HCT116 (cell line): ENCODE results near the gene TPRG1L. TPM values are rescaled to one million over a fixed set of nuclear protein-coding genes. Genes with fewer than 3 reads are reported as not detected.

Experiments
- ATAC-seq: fragments of 200-7000 bp; cut with Tn5 transposase; 2 replicates; pipeline ENCODE4 v1.9.1; 2020; ENCODE audit warnings: mild to moderate bottlenecking, moderate library complexity
- BruUV-seq: library from RNA; stranded (reverse); fragments of 400-500 nt; replicated peaks from 2 replicates; lab custom pipeline; 2021; lab: Mats Ljungman, UMichigan
- CTCF ChIA-PET: fragments of 300-600 bp; sonication (Branson Sonifier 250); formaldehyde crosslinking; loops from one replicate; lab custom pipeline; 2021; ENCODE audit warnings: antibody characterized with exemption; lab: Charles Lee
- POLR2A ChIA-PET: fragments of 300-600, 350-600 bp; sonication (Branson Sonifier 250); formaldehyde crosslinking; loops from one replicate; lab custom pipeline; 2021; ENCODE audit warnings: antibody characterized with exemption; lab: Charles Lee
- RAD21 ChIA-PET, 2 experiments: fragments of 300-600 bp; sonication (Branson Sonifier 250); formaldehyde crosslinking; loops; one replicate each; lab custom pipeline; 2023; ENCODE audit warnings: low total read pairs in 2 of 2; ENCODE audit not compliant: uncharacterized antibody in 2 of 2, unreplicated experiment in 2 of 2, low non-redundant PET in 1 of 2; lab: Charles Lee
- DNase-seq: peaks from one replicate; pipeline ENCODE4 v3.0.0-alpha.2; 2010; ENCODE audit warnings: low read depth, low spot score
- H2AFZ ChIP-seq: fragments of 200-600 bp; shearing (Covaris generic), sonication (generic); 2 replicates; pipeline ENCODE4 v1.6.1; 2017; ENCODE audit warnings: low read depth, mixed run types, mixed read lengths, antibody characterized with exemption, low read length; ENCODE audit not compliant: poor library complexity, severe bottlenecking
- H3K27ac ChIP-seq: 2 replicates; pipeline ENCODE4 v1.5.1; 2012; ENCODE audit warnings: low read depth, low read length
- H3K27me3 ChIP-seq: fragments of 200-600 bp; sonication (generic); 2 replicates; pipeline ENCODE4 v1.6.1; 2016; ENCODE audit warnings: mixed run types, low read length, mixed read lengths; ENCODE audit not compliant: insufficient read depth
- H3K36me3 ChIP-seq, 2 experiments: fragments of 200-500 bp in 1 of 2; fragments of 200-600 bp in 1 of 2; sonication (Bioruptor generic) in 1 of 2; sonication (generic) in 1 of 2; 2 replicates each; pipeline versions ENCODE4 v1.5.1 to v1.6.1; 2014 to 2016; ENCODE audit warnings: low read length in 2 of 2, inconsistent platforms in 1 of 2, mixed read lengths in 1 of 2, mixed run types in 1 of 2; ENCODE audit not compliant: insufficient read depth in 2 of 2, control insufficient read depth in 1 of 2
- H3K4me1 ChIP-seq, 2 experiments: fragments of 200-600 bp in 1 of 2; sonication (generic) in 1 of 2; 2 replicates each; pipeline versions ENCODE4 v1.5.1 to v1.6.1; 2012 to 2017; ENCODE audit warnings: low read length in 2 of 2, inconsistent platforms in 1 of 2, mild to moderate bottlenecking in 1 of 2, mixed read lengths in 1 of 2, mixed run types in 1 of 2, moderate library complexity in 1 of 2; ENCODE audit not compliant: insufficient read depth in 2 of 2, control insufficient read depth in 1 of 2
- H3K4me2 ChIP-seq: fragments of 200-600 bp; sonication (generic); 2 replicates; pipeline ENCODE4 v1.6.1; 2017; ENCODE audit warnings: mixed run types, low read length, mixed read lengths
- H3K4me3 ChIP-seq, 2 experiments: fragments of 200-600 bp in 1 of 2; sonication (generic) in 1 of 2; replicated peaks in 1 of 2; 2 replicates each; pipeline ENCODE4 v1.5.1; 2011 to 2016; ENCODE audit warnings: low read length in 2 of 2, control low read depth in 1 of 2, low read depth in 1 of 2, mild to moderate bottlenecking in 1 of 2, mixed read lengths in 1 of 2, mixed run types in 1 of 2
- H3K79me2 ChIP-seq: fragments of 200-600 bp; sonication (generic); 2 replicates; pipeline ENCODE4 v1.6.1; 2017; ENCODE audit warnings: mild to moderate bottlenecking, mixed run types, low read length, moderate library complexity, mixed read lengths; ENCODE audit not compliant: insufficient read depth
- H3K9ac ChIP-seq: fragments of 200-600 bp; sonication (generic); 2 replicates; pipeline ENCODE4 v1.6.1; 2016; ENCODE audit warnings: low read length, mixed read lengths
- H3K9me2 ChIP-seq: fragments of 200-600 bp; sonication (generic), shearing (Covaris generic); 2 replicates; pipeline ENCODE4 v1.6.1; 2017; ENCODE audit warnings: mixed run types, mild to moderate bottlenecking, moderate library complexity; ENCODE audit not compliant: insufficient read depth
- H3K9me3 ChIP-seq, 2 experiments: fragments of 200-500 bp in 1 of 2; fragments of 200-600 bp in 1 of 2; sonication (Bioruptor generic) in 1 of 2; sonication (generic) in 1 of 2; 2 replicates each; pipeline ENCODE4 v1.6.1; 2014 to 2017; ENCODE audit warnings: low read length in 2 of 2, mixed read lengths in 2 of 2, inconsistent platforms in 1 of 2, low read depth in 1 of 2, mild to moderate bottlenecking in 1 of 2, mixed run types in 1 of 2, moderate library complexity in 1 of 2; ENCODE audit not compliant: control insufficient read depth in 1 of 2, insufficient read depth in 1 of 2
- H4K20me1 ChIP-seq: fragments of 200-600 bp; sonication (generic), shearing (Covaris generic); 2 replicates; pipeline ENCODE4 v1.6.1; 2017; ENCODE audit warnings: mixed run types, mild to moderate bottlenecking, moderate library complexity; ENCODE audit not compliant: insufficient read depth
- ATF3 ChIP-seq: IDR thresholded peaks from 2 replicates; pipeline ENCODE4 v1.6.1; 2012
- CBX3 ChIP-seq: IDR thresholded peaks from 2 replicates; pipeline ENCODE4 v1.6.1; 2012; ENCODE audit warnings: low read depth
- CEBPB ChIP-seq: IDR thresholded peaks from 2 replicates; pipeline ENCODE4 v1.6.1; 2012; ENCODE audit warnings: low read depth
- CTCF ChIP-seq, 3 experiments: fragments of 200-600 bp in 1 of 3; sonication (generic) in 1 of 3; IDR thresholded peaks in 2 of 3; conservative IDR thresholded peaks in 1 of 3; 2 replicates each; pipeline ENCODE4 v1.5.1; 2012 to 2017; ENCODE audit warnings: low read depth in 2 of 3, low read length in 2 of 3, antibody characterized with exemption in 1 of 3, borderline replicate concordance in 1 of 3, control low read depth in 1 of 3, mild to moderate bottlenecking in 1 of 3, mixed read lengths in 1 of 3, mixed run types in 1 of 3, moderate library complexity in 1 of 3; ENCODE audit not compliant: insufficient read depth in 1 of 3
- EGR1 ChIP-seq: IDR thresholded peaks from 2 replicates; pipeline ENCODE4 v1.6.1; 2012; ENCODE audit warnings: low read depth
- ELF1 ChIP-seq: IDR thresholded peaks from 2 replicates; pipeline ENCODE4 v1.6.1; 2012; ENCODE audit warnings: low read depth, borderline replicate concordance
- EZH2 ChIP-seq: fragments of 200-600 bp; sonication (generic); IDR thresholded peaks from 2 replicates; pipeline ENCODE4 v1.6.1; 2017; ENCODE audit warnings: antibody characterized with exemption, mixed run types
- EZH2phosphoT487 ChIP-seq: fragments of 200-600 bp; IDR thresholded peaks from 2 replicates; pipeline ENCODE4 v1.6.1; 2018; ENCODE audit warnings: antibody characterized with exemption, borderline replicate concordance
- JUND ChIP-seq: IDR thresholded peaks from 2 replicates; pipeline ENCODE4 v1.6.1; 2012
- MAX ChIP-seq: IDR thresholded peaks from 2 replicates; pipeline ENCODE4 v1.6.1; 2012
- POLR2A ChIP-seq: IDR thresholded peaks from 2 replicates; pipeline ENCODE4 v1.7.0; 2011; ENCODE audit warnings: borderline replicate concordance; ENCODE audit not compliant: insufficient read depth, insufficient read length; ENCODE audit errors: extremely low read depth
- POLR2AphosphoS5 ChIP-seq: IDR thresholded peaks from 2 replicates; pipeline ENCODE4 v1.6.1; 2011; ENCODE audit warnings: mild to moderate bottlenecking, low read depth, low read length, moderate library complexity
- RAD21 ChIP-seq: IDR thresholded peaks from 2 replicates; pipeline ENCODE4 v1.6.1; 2012; ENCODE audit warnings: low read depth, mild to moderate bottlenecking
- SIN3A ChIP-seq: IDR thresholded peaks from 2 replicates; pipeline ENCODE4 v1.6.1; 2012; ENCODE audit warnings: low read depth
- SP1 ChIP-seq: IDR thresholded peaks from 2 replicates; pipeline ENCODE4 v1.6.1; 2012; ENCODE audit warnings: low read depth
- SRF ChIP-seq: IDR thresholded peaks from 2 replicates; pipeline ENCODE4 v1.6.1; 2012; ENCODE audit warnings: low read depth
- YY1 ChIP-seq: IDR thresholded peaks from 2 replicates; pipeline ENCODE4 v1.6.1; 2011; ENCODE audit warnings: low read length, low read depth, moderate library complexity, mild to moderate bottlenecking; ENCODE audit not compliant: insufficient replicate concordance; ENCODE audit errors: extremely low read depth
- ZBTB33 ChIP-seq: IDR thresholded peaks from 2 replicates; pipeline ENCODE4 v1.6.1; 2011; ENCODE audit warnings: mild to moderate bottlenecking, low read length, moderate library complexity; ENCODE audit not compliant: insufficient replicate concordance; ENCODE audit errors: extremely low read depth
- ZFX ChIP-seq: fragments of 450-650 bp; IDR thresholded peaks from 2 replicates; pipeline ENCODE4 v1.6.1; 2017
- ZNF274 ChIP-seq: fragments of 200-500 bp; sonication (Bioruptor generic); IDR thresholded peaks from 2 replicates; pipeline ENCODE4 v1.6.1; 2014; ENCODE audit warnings: mild to moderate bottlenecking, low read depth, low read length, inconsistent platforms
- intact Hi-C: fragments of 100-400 bp; cut with micrococcal nuclease; formaldehyde crosslinking; loops from 2 replicates; pipeline ENCODE4 v1.10.0; 2022
- total RNA-seq: library from RNA; stranded (reverse); gene quantifications from one replicate; pipeline ENCODE4 v1.2.1, GENCODE V29; 2021; ENCODE audit not compliant: unreplicated experiment

TPRG1L gene
- total RNA-seq, 1 experiment from 2014 or later, result 25.6 TPM

- POLR2A ChIA-PET, result no interaction called here
- Histone ChIP-seq H3K9me2 (no peaks in the 10 kb centered on the region), H3K27ac (no peak overlapping the region), H3K9me3 (no peaks in the 10 kb centered on the region), H4K20me1 (no peaks in the 10 kb centered on the region), H3K4me3 (no peak overlapping the region), H3K79me2 (no peaks in the 10 kb centered on the region), H3K9ac (no peak overlapping the region), H2AFZ (no peak overlapping the region), H3K4me1 (no peaks in the 10 kb centered on the region), H3K27me3 (no peaks in the 10 kb centered on the region)
- intact Hi-C loops, result no loop called here
- ATAC-seq, result no peak
- BruUV-seq, result no TSS peak
- TF ChIP-seq SRF, result no peak
- TF ChIP-seq YY1, result no peak
- TF ChIP-seq CEBPB, result no peak
- TF ChIP-seq ATF3, result no peak
- TF ChIP-seq ZNF274, result no peak
- TF ChIP-seq EZH2, result no peak
- TF ChIP-seq RAD21, result no peak
- no peak for TF ChIP-seq SIN3A
- no peak for TF ChIP-seq MAX
- TF ChIP-seq ZBTB33, result no peak
- no peak for TF ChIP-seq JUND
- TF ChIP-seq CBX3, result no peak
- no peak for TF ChIP-seq CTCF (IDR thresholded peaks at IDR 0.05 in 2 of 3, conservative IDR thresholded peaks at IDR 0.05 in 1 of 3; ENCODE audit: borderline replicate concordance in 1 of 3, insufficient read depth in 1 of 3, low read depth in 2 of 3, low read length in 2 of 3)
- TF ChIP-seq POLR2AphosphoS5, result no peak
- no peak for TF ChIP-seq EGR1
- no peak for TF ChIP-seq SP1
- no peak for TF ChIP-seq EZH2phosphoT487
- TF ChIP-seq ELF1, result no peak
- no peak for TF ChIP-seq ZFX
- no peak for TF ChIP-seq POLR2A
- TF ChIP-seq, all 23 proteins: peak for 0
- Histone ChIP-seq H3K4me2 (no peak overlapping the region), H3K36me3 (no peaks in the 10 kb centered on the region)
- CTCF ChIA-PET, result no interaction called here
- no peak for DNase-seq
- RAD21 ChIA-PET, result interaction anchor here in 1 of 2 experiments (0.7 kb wide), 1 partner anchor 127 kb away, joined by 6 read pairs; no protein-coding TSS in a partner anchor
Measured at GRCh38 chr1:3580231-3580630, 44.6 kb upstream of the TPRG1L start.
